ENCODE data around the gene NFKB2. TPM values are rescaled to one million over a fixed set of nuclear protein-coding genes. Genes with fewer than 3 reads are reported as not detected.

Gene NFKB2
- 6.8 and 13.2 TPM in 2 replicates for total RNA-seq

DNA sequence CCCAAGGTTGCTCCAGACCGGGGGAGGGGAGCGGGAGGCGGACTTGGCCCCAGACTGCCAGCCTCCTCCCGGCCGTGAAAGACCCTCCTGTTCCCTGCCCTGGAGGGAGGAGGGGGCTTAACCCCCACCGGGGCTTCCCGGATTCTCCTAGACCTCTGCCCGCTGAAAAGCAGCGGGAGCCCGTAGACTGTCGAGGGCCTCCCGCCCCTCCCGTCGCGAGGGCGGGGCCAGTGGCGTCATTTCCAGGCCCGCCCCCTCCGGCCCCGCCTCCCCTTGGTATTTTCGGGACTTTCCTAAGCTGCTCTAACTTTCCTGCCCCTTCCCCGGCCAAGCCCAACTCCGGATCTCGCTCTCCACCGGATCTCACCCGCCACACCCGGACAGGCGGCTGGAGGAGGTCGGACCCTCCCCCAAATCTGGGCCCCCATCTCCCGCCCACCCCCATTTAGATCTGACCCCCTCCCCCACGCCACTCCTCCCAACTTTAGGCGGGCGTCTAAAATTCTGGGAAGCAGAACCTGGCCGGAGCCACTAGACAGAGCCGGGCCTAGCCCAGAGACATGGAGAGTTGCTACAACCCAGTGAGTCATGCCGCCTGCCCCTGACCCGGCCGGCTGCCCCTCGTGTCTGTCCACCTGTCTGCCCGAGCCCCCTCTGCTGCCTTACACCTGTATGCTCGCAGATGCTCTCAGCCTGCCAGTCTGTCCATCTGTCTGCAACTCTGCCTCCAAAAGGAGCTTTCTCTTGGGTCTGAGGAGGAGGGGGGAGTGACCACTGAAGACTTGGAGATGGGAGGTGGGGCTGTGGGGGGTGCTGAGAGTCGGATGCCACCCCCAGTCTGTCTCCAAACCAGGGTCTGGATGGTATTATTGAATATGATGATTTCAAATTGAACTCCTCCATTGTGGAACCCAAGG lies at the start of gene NFKB2:
Gene NFKB2 (plus strand): TSS at position 306 of the 917 bp plus-strand sequence. CDS start 255 bp downstream, at position 561.
- Histone ChIP-seq H3K4me3 (ENCODE audit: low read depth, low read length) (peak within 1 kb of the TSS; percentile 52), H3K27me3 (ENCODE audit: control insufficient read depth, insufficient read depth, low read length) (no peaks in the 10 kb centered on the region), H3K36me3 (ENCODE audit: control insufficient read depth, insufficient read depth, low read length) (peaks cover 19% of the 10 kb centered on the region)
- TF ChIP-seq, protein P1, sequence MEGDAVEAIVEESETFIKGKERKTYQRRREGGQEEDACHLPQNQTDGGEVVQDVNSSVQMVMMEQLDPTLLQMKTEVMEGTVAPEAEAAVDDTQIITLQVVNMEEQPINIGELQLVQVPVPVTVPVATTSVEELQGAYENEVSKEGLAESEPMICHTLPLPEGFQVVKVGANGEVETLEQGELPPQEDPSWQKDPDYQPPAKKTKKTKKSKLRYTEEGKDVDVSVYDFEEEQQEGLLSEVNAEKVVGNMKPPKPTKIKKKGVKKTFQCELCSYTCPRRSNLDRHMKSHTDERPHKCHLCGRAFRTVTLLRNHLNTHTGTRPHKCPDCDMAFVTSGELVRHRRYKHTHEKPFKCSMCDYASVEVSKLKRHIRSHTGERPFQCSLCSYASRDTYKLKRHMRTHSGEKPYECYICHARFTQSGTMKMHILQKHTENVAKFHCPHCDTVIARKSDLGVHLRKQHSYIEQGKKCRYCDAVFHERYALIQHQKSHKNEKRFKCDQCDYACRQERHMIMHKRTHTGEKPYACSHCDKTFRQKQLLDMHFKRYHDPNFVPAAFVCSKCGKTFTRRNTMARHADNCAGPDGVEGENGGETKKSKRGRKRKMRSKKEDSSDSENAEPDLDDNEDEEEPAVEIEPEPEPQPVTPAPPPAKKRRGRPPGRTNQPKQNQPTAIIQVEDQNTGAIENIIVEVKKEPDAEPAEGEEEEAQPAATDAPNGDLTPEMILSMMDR (IDR thresholded peaks at IDR 0.05; ENCODE audit: insufficient read depth, low read length, severe bottlenecking) = no peak
- no peak for FAIRE-seq
- DNase-seq (ENCODE audit: low read depth) = peak; percentile 73

DNA sequence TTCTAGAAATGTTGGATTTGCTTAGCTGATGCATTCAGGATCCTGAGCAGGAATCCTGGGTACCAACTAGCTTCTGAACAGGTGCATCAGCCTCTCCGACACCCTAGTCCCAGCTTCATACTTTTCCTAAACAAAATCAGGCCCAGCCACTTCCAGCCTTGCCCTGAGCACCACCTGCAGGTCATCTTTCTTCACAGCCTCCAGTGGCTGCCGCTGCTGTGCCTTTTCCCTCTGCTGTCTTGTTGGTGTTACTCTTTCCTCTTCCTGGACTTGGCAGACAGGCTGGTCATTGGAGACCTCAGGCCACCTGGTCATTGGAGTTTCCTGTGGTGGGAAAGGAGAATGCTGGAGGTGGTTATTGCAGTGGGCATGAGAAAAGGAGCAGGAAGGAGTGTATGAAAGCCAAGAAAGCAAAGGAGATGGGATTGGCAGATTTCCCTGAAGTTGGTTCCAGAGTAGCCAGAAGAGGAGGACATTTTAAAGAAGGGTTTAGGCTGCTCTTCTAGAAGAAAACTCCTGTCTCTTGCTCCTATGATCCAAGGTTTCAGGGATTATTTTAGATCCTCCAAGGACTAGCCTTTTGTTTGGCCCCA lies 48.2 kb upstream of the NFKB2 start:
- peak; percentile 55 for DNase-seq (ENCODE audit: low read depth)
- TF ChIP-seq, protein P1 (IDR thresholded peaks at IDR 0.05; ENCODE audit: insufficient read depth, low read length, severe bottlenecking) = peak; percentile 81
- H3K4me3 ChIP-seq (ENCODE audit: low read depth, low read length) = no peak overlapping the region
- H3K27me3 ChIP-seq (ENCODE audit: control insufficient read depth, insufficient read depth, low read length) = no peaks in the 10 kb centered on the region
- FAIRE-seq = no peak
- H3K36me3 ChIP-seq (ENCODE audit: control insufficient read depth, insufficient read depth, low read length) = peaks cover 3% of the 10 kb centered on the region

DNA sequence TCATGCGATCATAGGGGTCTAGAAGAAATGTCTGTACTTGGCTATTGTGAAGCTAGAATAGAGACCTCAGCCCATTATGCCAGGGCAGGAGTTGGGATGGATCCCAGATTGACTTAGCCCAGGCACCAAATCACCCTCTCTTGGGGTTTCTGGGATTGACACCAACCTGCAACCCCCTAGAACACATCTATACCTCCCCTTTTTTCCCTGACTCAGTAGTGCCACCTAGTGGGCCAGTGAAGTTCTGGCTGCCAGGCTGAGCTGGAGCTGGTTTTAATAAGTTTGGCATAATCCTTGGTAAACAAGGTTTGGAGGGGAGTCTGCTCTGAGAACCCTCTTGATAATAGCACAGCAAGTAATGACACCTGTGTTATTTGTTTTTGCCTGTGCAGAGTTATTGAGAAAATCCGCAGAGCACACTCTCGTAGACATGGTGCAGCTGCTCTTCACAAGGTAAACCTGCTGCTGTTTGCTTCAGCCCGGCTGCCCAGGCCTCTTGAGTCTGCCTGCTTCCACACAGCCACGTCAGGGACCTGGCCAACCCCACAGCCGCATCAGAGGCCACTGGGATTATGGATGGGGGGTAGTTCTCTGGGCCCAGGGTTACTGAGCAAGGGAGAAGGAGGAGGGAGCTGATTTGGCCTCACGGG lies 43.3 kb upstream of the NFKB2 start:
- DNase-seq (ENCODE audit: low read depth) (peak; percentile 47), FAIRE-seq (no peak)
- Histone ChIP-seq H3K4me3 (ENCODE audit: low read depth, low read length) (no peak overlapping the region), H3K36me3 (ENCODE audit: control insufficient read depth, insufficient read depth, low read length) (peaks cover 24% of the 10 kb centered on the region), H3K27me3 (ENCODE audit: control insufficient read depth, insufficient read depth, low read length) (no peaks in the 10 kb centered on the region)
- TF ChIP-seq, protein P1 (IDR thresholded peaks at IDR 0.05; ENCODE audit: insufficient read depth, low read length, severe bottlenecking) = peak; percentile 82

DNA sequence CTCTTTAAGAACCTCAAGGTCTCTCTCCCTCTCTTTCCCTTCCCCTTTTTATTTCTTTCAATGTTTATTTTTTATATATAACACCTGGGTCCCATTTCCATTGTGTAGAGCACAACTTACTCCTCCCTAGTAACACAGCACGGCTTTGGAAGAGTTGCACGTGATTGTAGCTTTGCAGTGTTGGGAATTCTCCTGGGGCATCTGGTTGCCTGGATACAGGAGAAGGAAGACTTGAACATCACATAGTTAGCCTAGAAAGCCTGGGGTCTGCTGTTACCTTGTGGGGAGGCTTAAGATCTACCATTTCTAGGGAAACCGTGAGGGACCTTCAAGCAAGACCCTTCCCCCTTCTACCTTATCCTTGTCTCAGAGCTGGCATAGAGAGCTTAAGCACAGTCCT lies 41.1 kb upstream of the NFKB2 start:
- Histone ChIP-seq H3K27me3 (ENCODE audit: control insufficient read depth, insufficient read depth, low read length) (no peaks in the 10 kb centered on the region), H3K36me3 (ENCODE audit: control insufficient read depth, insufficient read depth, low read length) (peaks cover 32% of the 10 kb centered on the region), H3K4me3 (ENCODE audit: low read depth, low read length) (no peak overlapping the region)
- FAIRE-seq (no peak), DNase-seq (ENCODE audit: low read depth) (no peak)
- TF ChIP-seq, protein P1 (IDR thresholded peaks at IDR 0.05; ENCODE audit: insufficient read depth, low read length, severe bottlenecking) = no peak

DNA sequence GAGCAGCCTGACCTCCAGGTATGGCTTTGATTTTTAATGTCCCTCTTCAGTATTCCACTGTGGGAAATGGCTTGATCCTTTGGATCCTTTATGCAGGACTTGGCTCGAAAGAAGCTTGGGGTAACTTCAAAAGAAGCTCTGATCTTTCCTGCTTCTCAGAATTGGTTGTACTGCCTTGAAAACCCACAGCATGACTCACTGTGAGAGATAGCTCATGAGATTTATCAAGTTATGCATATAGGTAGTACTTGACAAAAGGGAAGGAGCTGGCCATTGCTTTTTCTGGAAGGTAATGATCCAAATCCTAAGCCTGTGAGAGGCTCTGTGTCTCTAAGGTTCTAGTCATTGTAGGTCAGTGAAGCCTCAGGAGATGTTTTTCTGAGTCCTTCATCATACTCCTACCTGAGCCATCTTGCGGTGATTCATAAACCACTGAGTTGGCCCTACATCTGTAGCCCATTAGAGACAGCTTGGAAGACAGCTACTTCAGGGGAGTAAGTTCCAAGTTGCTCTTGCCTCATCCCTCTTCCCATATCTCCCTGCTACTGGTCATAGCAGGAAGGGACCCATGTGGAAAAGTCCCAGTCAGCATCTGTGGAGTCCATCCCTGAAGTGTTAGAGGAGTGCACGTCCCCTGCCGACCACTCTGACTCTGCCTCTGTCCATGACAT lies 36.7 kb upstream of the NFKB2 start:
- Histone ChIP-seq H3K27me3 (ENCODE audit: control insufficient read depth, insufficient read depth, low read length) (no peaks in the 10 kb centered on the region), H3K4me3 (ENCODE audit: low read depth, low read length) (no peak overlapping the region), H3K36me3 (ENCODE audit: control insufficient read depth, insufficient read depth, low read length) (peaks cover 43% of the 10 kb centered on the region)
- FAIRE-seq (peak; percentile 87), DNase-seq (ENCODE audit: low read depth) (no peak)
- TF ChIP-seq, protein P1 (IDR thresholded peaks at IDR 0.05; ENCODE audit: insufficient read depth, low read length, severe bottlenecking) = no peak

Data from bronchial epithelial cell (primary cell).